GM12878 (cell line): ENCODE measurements around the gene TSLP. TPM values are rescaled to one million over a fixed set of nuclear protein-coding genes. Genes with fewer than 3 reads are reported as not detected.

Experiments used
- ATAC-seq: fragments of 200-7000 bp; cut with Tn5 transposase; 3 replicates; pipeline ENCODE4 v1.9.1; 2020; ENCODE audit warnings: mild to moderate bottlenecking, moderate library complexity
- BruUV-seq: library from RNA; stranded (reverse); fragments of 400-500 nt; replicated peaks from 2 replicates; lab custom pipeline; 2021; lab: Mats Ljungman, UMichigan
- CTCF ChIA-PET: fragments of 300-600 bp; sonication (Branson Sonifier 250); formaldehyde crosslinking; extraction: SDS; loops from one replicate; lab custom pipeline; 2021; ENCODE audit warnings: inconsistent platforms; lab: Yijun Ruan, JAX
- POLR2A ChIA-PET: fragments of 350-600 bp; formaldehyde crosslinking; extraction: SDS; loops from one replicate; lab custom pipeline; 2021; ENCODE audit warnings: inconsistent platforms; lab: Charles Lee
- RAD21 ChIA-PET: fragments of 300-600 bp; sonication (Branson Sonifier 250); formaldehyde crosslinking; loops from one replicate; lab custom pipeline; 2023; ENCODE audit warnings: antibody characterized with exemption; ENCODE audit not compliant: unreplicated experiment; lab: Charles Lee
- SMC1A ChIA-PET: fragments of 300-600 bp; sonication (Branson Sonifier 250); formaldehyde crosslinking; loops from one replicate; lab custom pipeline; 2023; ENCODE audit not compliant: unreplicated experiment, uncharacterized antibody; lab: Charles Lee
- DNase-seq: peaks from one replicate; pipeline ENCODE4 v3.0.0-alpha.2; 2011; ENCODE audit warnings: low read depth, low spot score
- FAIRE-seq: peaks from 3 replicates; lab custom pipeline; 2011; peaks lifted over from hg19 to GRCh38; lab: Jason Lieb, UNC
- H2AFZ ChIP-seq: 2 replicates; pipeline ENCODE4 v1.6.0; 2011; ENCODE audit warnings: low read depth, low read length, control low read depth; ENCODE audit not compliant: control insufficient read depth
- H3K27ac ChIP-seq: 2 replicates; pipeline ENCODE4 v1.5.1; 2011; ENCODE audit warnings: control low read depth; ENCODE audit not compliant: control insufficient read depth, insufficient read depth
- H3K27me3 ChIP-seq, 2 experiments: replicated peaks in 1 of 2; 2 replicates each; pipeline versions ENCODE4 v1.6.0 to v1.6.1; 2011; ENCODE audit warnings: low read length in 1 of 2; ENCODE audit not compliant: control insufficient read depth in 2 of 2, insufficient read depth in 2 of 2
- H3K36me3 ChIP-seq, 2 experiments: 2 replicates each; pipeline ENCODE4 v1.5.1; 2011; ENCODE audit warnings: low read length in 1 of 2; ENCODE audit not compliant: control insufficient read depth in 2 of 2, insufficient read depth in 2 of 2
- H3K4me1 ChIP-seq: 2 replicates; pipeline ENCODE4 v1.6.1; 2011; ENCODE audit warnings: mild to moderate bottlenecking, low read length, moderate library complexity, mixed read lengths; ENCODE audit not compliant: control insufficient read depth, insufficient read depth
- H3K4me2 ChIP-seq: 2 replicates; pipeline ENCODE4 v1.6.0; 2011; ENCODE audit warnings: control low read depth; ENCODE audit not compliant: control insufficient read depth, insufficient read depth
- H3K4me3 ChIP-seq: fragments of 200-600 bp; sonication (generic); 2 replicates; pipeline ENCODE4 v1.5.1; 2016
- H3K79me2 ChIP-seq: 2 replicates; pipeline ENCODE4 v1.6.0; 2011; ENCODE audit warnings: low read length; ENCODE audit not compliant: control insufficient read depth, insufficient read depth
- H3K9ac ChIP-seq: 2 replicates; pipeline ENCODE4 v1.8.0; 2011; ENCODE audit warnings: low read length, control low read depth, mixed read lengths; ENCODE audit not compliant: control insufficient read depth, insufficient read depth
- H3K9me3 ChIP-seq: replicated peaks from 3 replicates; pipeline ENCODE4 v1.5.1; 2011; ENCODE audit warnings: mild to moderate bottlenecking, low read length; ENCODE audit not compliant: control insufficient read depth, insufficient read depth
- H4K20me1 ChIP-seq: 2 replicates; pipeline ENCODE4 v1.6.0; 2011; ENCODE audit not compliant: control insufficient read depth, insufficient read depth
- BHLHE40 ChIP-seq, 2 experiments: fragments of 450-650 bp in 1 of 2; IDR thresholded peaks; 2 replicates each; pipeline ENCODE4 v1.6.1; 2011 to 2017; ENCODE audit warnings: low read depth in 2 of 2, borderline replicate concordance in 1 of 2, improper control_type of control experiment in 1 of 2, low read length in 1 of 2, mild to moderate bottlenecking in 1 of 2
- BRCA1 ChIP-seq: IDR thresholded peaks from 2 replicates; pipeline ENCODE4 v1.6.1; 2011; ENCODE audit warnings: low read depth, low read length, improper control_type of control experiment
- CEBPB ChIP-seq, 2 experiments: fragments of 150-350 bp in 1 of 2; IDR thresholded peaks; 2 replicates each; pipeline ENCODE4 v1.6.1; 2012 to 2014; ENCODE audit warnings: low read depth in 2 of 2, low read length in 2 of 2, borderline replicate concordance in 1 of 2, inconsistent platforms in 1 of 2
- ELK1 ChIP-seq: IDR thresholded peaks from 2 replicates; pipeline ENCODE4 v1.6.1; 2012; ENCODE audit warnings: low read depth, low read length, improper control_type of control experiment
- HDGF ChIP-seq: fragments of 450-650 bp; IDR thresholded peaks from 2 replicates; pipeline ENCODE4 v1.6.1; 2016; ENCODE audit warnings: antibody characterized with exemption
- LARP7 ChIP-seq: fragments of 450-650 bp; IDR thresholded peaks from 2 replicates; pipeline ENCODE4 v1.6.1; 2017; ENCODE audit warnings: mild to moderate bottlenecking
- MTA2 ChIP-seq: fragments of 450-650 bp; IDR thresholded peaks from 2 replicates; pipeline ENCODE4 v1.6.1; 2016; ENCODE audit warnings: low read depth, mild to moderate bottlenecking, moderate library complexity
- NFYB ChIP-seq: IDR thresholded peaks from 2 replicates; pipeline ENCODE4 v1.6.1; 2011; ENCODE audit warnings: low read depth, mild to moderate bottlenecking, low read length, improper control_type of control experiment, moderate library complexity; ENCODE audit not compliant: insufficient read depth
- RFX5 ChIP-seq: IDR thresholded peaks from 2 replicates; pipeline ENCODE4 v1.6.1; 2011; ENCODE audit warnings: low read depth, low read length, improper control_type of control experiment
- SREBF2 ChIP-seq: IDR thresholded peaks from 2 replicates; pipeline ENCODE4 v1.6.1; 2012; ENCODE audit warnings: mild to moderate bottlenecking, low read length
- STAT3 ChIP-seq: IDR thresholded peaks from 2 replicates; pipeline ENCODE4 v1.6.1; 2011; ENCODE audit warnings: low read depth, low read length, improper control_type of control experiment
- TBL1XR1 ChIP-seq: IDR thresholded peaks from 2 replicates; pipeline ENCODE4 v1.6.1; 2012; ENCODE audit warnings: low read depth, low read length, improper control_type of control experiment
- ZNF687 ChIP-seq: fragments of 450-650 bp; IDR thresholded peaks from 2 replicates; pipeline ENCODE4 v1.6.1; 2017; ENCODE audit warnings: mild to moderate bottlenecking, moderate library complexity
- WGBS: methylation state at CpG from one replicate; pipeline ENCODE4 v1.1.6; 2016; ENCODE audit warnings: low lambda C conversion rate; ENCODE audit not compliant: insufficient replicate concordance, insufficient coverage; ENCODE audit errors: missing lambda C conversion rate; 5-methylcytosine and 5-hydroxymethylcytosine counted together
- in situ Hi-C: fragments of 300-500 bp; cut with MboI; formaldehyde crosslinking; loops from 9 replicates; pipeline ENCODE4 v1.14.3; 2018; ENCODE audit warnings: mixed read lengths
- intact Hi-C: fragments of 100-400 bp; cut with micrococcal nuclease; formaldehyde crosslinking; loops from one replicate; pipeline ENCODE4 v1.14.2; 2022; ENCODE audit not compliant: unreplicated experiment
- polyA plus RNA-seq, 11 experiments: library from polyadenylated mRNA; depleted of rRNA in 4 of 11; unstranded in 6 of 11; stranded (reverse) in 5 of 11; fragments of >200 nt; fragmentation: Nextera tagmentation in 4 of 11; fragmentation: Illumina TruSeq in 1 of 11; extraction: Ambion mirVana in 4 of 11; extraction: Trizol in 1 of 11; gene quantifications; 1 replicate in 1 of 11; 2 replicates in 10 of 11; pipeline versions ENCODE4 v1.2.1 to v1.2.3, GENCODE V29; 2011 to 2016; ENCODE audit warnings: inconsistent platforms in 2 of 11, missing spikeins in 2 of 11, low read depth in 1 of 11
- total RNA-seq, 4 experiments: library from RNA; depleted of rRNA in 3 of 4; stranded (reverse); fragments of >200 nt in 3 of 4; fragmentation: Illumina TruSeq in 1 of 4; extraction: Trizol in 1 of 4; gene quantifications; 2 replicates each; pipeline versions ENCODE4 v1.2.1 to v1.2.3, GENCODE V29; 2013 to 2021
- TF ChIP-seq, protein P1 (sequence below): fragments of 450-650 bp; formaldehyde crosslinking; IDR thresholded peaks from 2 replicates; pipeline ENCODE4 v1.4.0; 2020; ENCODE audit warnings: mild to moderate bottlenecking, moderate library complexity

TSLP gene
- total and polyA plus RNA-seq, 10 of the 15 experiments (the other 5 are each of a cell fraction or from before 2014, with no cell fraction given), result 0.05 to 0.32 TPM; not detected in 8

DNA sequence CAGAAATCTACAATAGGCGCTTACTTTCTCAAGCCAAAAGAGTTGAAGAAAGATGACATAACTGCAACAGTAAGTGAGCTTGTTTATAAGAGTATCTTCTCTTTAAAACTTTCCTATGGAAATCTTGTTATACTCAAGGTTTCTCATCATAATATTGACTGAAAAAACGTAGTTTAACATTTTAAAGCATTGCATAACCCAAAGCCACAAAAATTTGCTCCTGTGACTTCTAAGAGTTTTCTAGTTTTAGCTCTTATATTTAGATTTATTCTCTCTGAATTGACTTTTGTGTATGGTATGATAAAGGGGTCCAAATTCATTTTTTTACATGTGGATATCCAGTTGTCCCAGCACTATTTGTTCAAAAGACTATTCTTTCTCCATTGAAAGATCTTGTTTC, 35.9 kb downstream of the TSLP start (continued):
- no peak for TF ChIP-seq ZNF687
- TF ChIP-seq TBL1XR1, result no peak
- TF ChIP-seq LARP7, result no peak

- no peaks in the 10 kb centered on the region for H3K4me1 ChIP-seq
- no peaks in the 10 kb centered on the region for H3K9me3 ChIP-seq
- BruUV-seq, result no TSS peak
- no peaks in the 10 kb centered on the region for H4K20me1 ChIP-seq
- in situ Hi-C loops (no loop called here), intact Hi-C loops (no loop called here)
- H3K27ac ChIP-seq, result no peak overlapping the region
- WGBS, result 81% methylated on average over 3 of the region's 3 CpGs
- ChIA-PET SMC1A (no interaction called here), CTCF (interaction anchor here (1.4 kb wide), 1 partner anchor 45 kb away, joined by 4 read pairs; no protein-coding TSS in a partner anchor), POLR2A (no interaction called here), RAD21 (no interaction called here)
- H3K36me3 ChIP-seq, result peaks cover 2 to 25% of the 10 kb centered on the region in 2 experiments; a peak in 3 of 4 replicates
- H3K4me2 ChIP-seq, result no peak overlapping the region
- ATAC-seq, result no peak
- no peak overlapping the region for H3K9ac ChIP-seq
- no peaks in the 10 kb centered on the region for H3K27me3 ChIP-seq
- FAIRE-seq, result no peak
- no peak for DNase-seq
- H2AFZ ChIP-seq, result no peak overlapping the region
- no peak overlapping the region for H3K4me3 ChIP-seq
- no peaks in the 10 kb centered on the region for H3K79me2 ChIP-seq
- TF ChIP-seq STAT3 (no peak), NFYB (no peak), RFX5 (no peak), SREBF2 (no peak), HDGF (no peak), BRCA1 (no peak), ELK1 (no peak), MTA2 (no peak), CEBPB (IDR thresholded peaks at IDR 0.05; ENCODE audit: borderline replicate concordance in 1 of 2, low read depth in 2 of 2, low read length in 2 of 2) (no peak), BHLHE40 (IDR thresholded peaks at IDR 0.05; ENCODE audit: borderline replicate concordance in 1 of 2, low read depth in 2 of 2, low read length in 1 of 2) (no peak)
- TF ChIP-seq, protein P1, sequence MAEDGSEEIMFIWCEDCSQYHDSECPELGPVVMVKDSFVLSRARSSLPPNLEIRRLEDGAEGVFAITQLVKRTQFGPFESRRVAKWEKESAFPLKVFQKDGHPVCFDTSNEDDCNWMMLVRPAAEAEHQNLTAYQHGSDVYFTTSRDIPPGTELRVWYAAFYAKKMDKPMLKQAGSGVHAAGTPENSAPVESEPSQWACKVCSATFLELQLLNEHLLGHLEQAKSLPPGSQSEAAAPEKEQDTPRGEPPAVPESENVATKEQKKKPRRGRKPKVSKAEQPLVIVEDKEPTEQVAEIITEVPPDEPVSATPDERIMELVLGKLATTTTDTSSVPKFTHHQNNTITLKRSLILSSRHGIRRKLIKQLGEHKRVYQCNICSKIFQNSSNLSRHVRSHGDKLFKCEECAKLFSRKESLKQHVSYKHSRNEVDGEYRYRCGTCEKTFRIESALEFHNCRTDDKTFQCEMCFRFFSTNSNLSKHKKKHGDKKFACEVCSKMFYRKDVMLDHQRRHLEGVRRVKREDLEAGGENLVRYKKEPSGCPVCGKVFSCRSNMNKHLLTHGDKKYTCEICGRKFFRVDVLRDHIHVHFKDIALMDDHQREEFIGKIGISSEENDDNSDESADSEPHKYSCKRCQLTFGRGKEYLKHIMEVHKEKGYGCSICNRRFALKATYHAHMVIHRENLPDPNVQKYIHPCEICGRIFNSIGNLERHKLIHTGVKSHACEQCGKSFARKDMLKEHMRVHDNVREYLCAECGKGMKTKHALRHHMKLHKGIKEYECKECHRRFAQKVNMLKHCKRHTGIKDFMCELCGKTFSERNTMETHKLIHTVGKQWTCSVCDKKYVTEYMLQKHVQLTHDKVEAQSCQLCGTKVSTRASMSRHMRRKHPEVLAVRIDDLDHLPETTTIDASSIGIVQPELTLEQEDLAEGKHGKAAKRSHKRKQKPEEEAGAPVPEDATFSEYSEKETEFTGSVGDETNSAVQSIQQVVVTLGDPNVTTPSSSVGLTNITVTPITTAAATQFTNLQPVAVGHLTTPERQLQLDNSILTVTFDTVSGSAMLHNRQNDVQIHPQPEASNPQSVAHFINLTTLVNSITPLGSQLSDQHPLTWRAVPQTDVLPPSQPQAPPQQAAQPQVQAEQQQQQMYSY (CRISPR knock-in tag), result no peak
These were observed 40.4 kb downstream of the TSLP start for GRCh38 chr5:111111956-111112355.
